Measurements from ENCODE around the gene PRELID3B.

DNA sequence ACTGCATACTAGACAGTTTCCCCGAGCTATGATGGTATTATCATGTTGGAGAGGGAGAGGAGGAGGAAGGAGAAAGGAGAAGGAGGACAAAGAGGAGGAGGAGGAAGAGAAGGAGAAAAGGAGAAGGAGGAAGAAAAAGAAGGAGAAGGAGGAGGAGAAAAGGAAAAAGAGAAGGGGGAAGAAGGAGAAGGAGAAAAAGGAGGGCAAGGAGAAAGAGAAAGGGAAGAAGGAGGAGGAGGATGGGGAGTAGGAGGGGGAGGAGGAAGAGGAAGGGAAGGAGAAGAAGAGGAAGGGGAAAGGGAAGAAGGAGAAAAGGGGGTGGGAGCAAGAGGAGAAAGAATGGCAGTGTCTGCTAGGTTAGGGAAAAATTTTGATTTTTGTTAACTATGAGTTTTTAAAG, 35.1 kb upstream of the PRELID3B start:
- TF ChIP-seq YY1 (IDR thresholded peaks at IDR 0.05; ENCODE audit: low read depth) (no peak), EP300 (IDR thresholded peaks at IDR 0.05; ENCODE audit: borderline replicate concordance) (no peak), CEBPB (IDR thresholded peaks at IDR 0.05) (no peak), TCF12 (IDR thresholded peaks at IDR 0.05; ENCODE audit: low read depth) (no peak), FOXM1 (IDR thresholded peaks at IDR 0.05; ENCODE audit: borderline replicate concordance, low read depth) (no peak), EGR1 (IDR thresholded peaks at IDR 0.05) (no peak), ZBTB7A (IDR thresholded peaks at IDR 0.05; ENCODE audit: low read depth) (no peak)

Measured in Ishikawa (cell line).